WTC11 (cell line): Measurements from ENCODE around the gene PFKFB3. TPM values are rescaled to one million over a fixed set of nuclear protein-coding genes. Genes with fewer than 3 reads are reported as not detected.

Source experiments
- ATAC-seq: fragments of 200-7000 bp; cut with Tn5 transposase; 2 replicates; pipeline ENCODE4 v1.10.0; 2021; ENCODE audit warnings: mild to moderate bottlenecking, moderate library complexity
- CTCF ChIA-PET: fragments of 300-600 bp; sonication (Branson Sonifier 250); formaldehyde crosslinking; loops from one replicate; lab custom pipeline; 2021; ENCODE audit warnings: antibody characterized with exemption; lab: Charles Lee
- POLR2A ChIA-PET: fragments of 350-600 bp; sonication (Branson Sonifier 250); formaldehyde crosslinking; loops from one replicate; lab custom pipeline; 2021; ENCODE audit warnings: antibody characterized with exemption; lab: Charles Lee
- DNase-seq: peaks from one replicate; pipeline ENCODE4 v3.0.0; 2021; ENCODE audit warnings: low spot score
- H3K27ac Mint-ChIP-seq: 2 replicates; pipeline ENCODE4 v1.8.0; 2021; ENCODE audit warnings: mixed read lengths
- H3K27me3 Mint-ChIP-seq: 2 replicates; pipeline ENCODE4 v1.8.0; 2021; ENCODE audit warnings: low read depth, mild to moderate bottlenecking, moderate library complexity, mixed read lengths
- H3K36me3 Mint-ChIP-seq: 2 replicates; pipeline ENCODE4 v1.8.0; 2021; ENCODE audit warnings: mixed read lengths
- H3K4me1 Mint-ChIP-seq: 2 replicates; pipeline ENCODE4 v1.8.0; 2022; ENCODE audit warnings: mixed read lengths
- H3K4me3 Mint-ChIP-seq: 2 replicates; pipeline ENCODE4 v1.8.0; 2021; ENCODE audit warnings: mild to moderate bottlenecking, moderate library complexity, mixed read lengths
- H3K9me3 Mint-ChIP-seq: 2 replicates; pipeline ENCODE4 v1.8.0; 2021; ENCODE audit warnings: mixed read lengths
- CREB1 ChIP-seq: sonication (generic); formaldehyde crosslinking; IDR thresholded peaks from 2 replicates; pipeline ENCODE4 v1.8.0; 2023; ENCODE audit warnings: mild to moderate bottlenecking, missing genetic modification reagents
- ESRRA ChIP-seq: sonication (generic); formaldehyde crosslinking; IDR thresholded peaks from 2 replicates; pipeline ENCODE4 v1.8.1; 2022; ENCODE audit warnings: mild to moderate bottlenecking, missing genetic modification reagents, borderline replicate concordance
- FOXP1 ChIP-seq: sonication (generic); formaldehyde crosslinking; IDR thresholded peaks from 2 replicates; pipeline ENCODE4 v1.8.0; 2022; ENCODE audit warnings: missing genetic modification reagents, mild to moderate bottlenecking, moderate library complexity, borderline replicate concordance
- HMGA2 ChIP-seq: fragments of 250-450 bp; sonication (Bioruptor Pico); IDR thresholded peaks from 2 replicates; pipeline ENCODE4 v1.4.0; 2021; ENCODE audit warnings: mild to moderate bottlenecking, moderate library complexity
- KAT7 ChIP-seq: sonication (generic); formaldehyde crosslinking; IDR thresholded peaks from 2 replicates; pipeline ENCODE4 v1.8.1; 2023; ENCODE audit warnings: missing genetic modification reagents, mild to moderate bottlenecking, borderline replicate concordance
- NFE2L1 ChIP-seq: sonication (generic); formaldehyde crosslinking; IDR thresholded peaks from 2 replicates; pipeline ENCODE4 v1.8.1; 2023; ENCODE audit warnings: missing genetic modification reagents
- total RNA-seq: library from RNA; stranded (reverse); gene quantifications from 3 replicates; pipeline ENCODE4 v1.2.3, GENCODE V29; 2021
- TF ChIP-seq, protein P1 (sequence below): sonication (generic); formaldehyde crosslinking; IDR thresholded peaks from 2 replicates; pipeline ENCODE4 v1.8.1; 2023; ENCODE audit warnings: mild to moderate bottlenecking, missing genetic modification reagents, moderate library complexity
- TF ChIP-seq, protein P2 (sequence below): fragments of 200-600 bp; IDR thresholded peaks from 2 replicates; pipeline ENCODE4 v1.8.0; 2022; ENCODE audit warnings: antibody characterized with exemption
- TF ChIP-seq, protein P3 (sequence below): sonication (generic); formaldehyde crosslinking; IDR thresholded peaks from 2 replicates; pipeline ENCODE4 v1.8.1; 2023; ENCODE audit warnings: mild to moderate bottlenecking, missing genetic modification reagents, borderline replicate concordance
- TF ChIP-seq, protein P4 (sequence below): sonication (generic); formaldehyde crosslinking; IDR thresholded peaks from 2 replicates; pipeline ENCODE4 v1.8.0; 2022; ENCODE audit warnings: missing genetic modification reagents
- TF ChIP-seq, protein P5 (sequence below): sonication (generic); formaldehyde crosslinking; IDR thresholded peaks from 2 replicates; pipeline ENCODE4 v1.8.0; 2023; ENCODE audit warnings: missing genetic modification reagents, mild to moderate bottlenecking, borderline replicate concordance

Gene PFKFB3
- total RNA-seq, 1 experiment from 2014 or later = 30.6 TPM

DNA sequence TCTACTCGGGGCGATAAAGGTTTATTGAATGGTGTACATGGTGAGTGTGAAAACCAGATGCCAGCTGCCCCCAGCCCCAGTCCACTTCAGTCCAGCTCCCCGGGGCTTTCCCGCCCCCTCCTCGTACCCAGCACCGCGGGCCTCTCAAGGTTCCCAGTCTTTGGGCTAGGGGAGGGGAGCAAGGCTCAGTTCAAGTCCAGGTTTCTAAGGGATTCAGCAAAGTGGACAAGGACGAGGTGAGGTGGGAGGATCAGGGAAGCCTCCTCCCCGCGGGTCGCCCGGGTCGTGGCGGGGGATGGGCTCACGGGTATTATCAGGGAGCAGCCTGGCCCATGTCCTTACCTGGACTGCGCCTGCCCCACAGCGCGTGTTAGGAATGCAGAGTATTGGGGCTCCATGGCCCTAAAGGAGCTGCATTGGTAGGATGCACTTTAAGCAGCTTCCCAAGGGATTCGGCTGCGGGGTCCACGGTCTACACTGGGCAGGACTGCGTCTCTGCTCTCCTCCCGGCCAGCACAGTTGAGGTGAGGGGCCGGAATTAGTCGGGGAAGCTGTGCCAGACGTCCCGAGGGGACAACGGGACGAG is 541 bp upstream of the PFKFB3 start:
- ChIA-PET CTCF (interaction anchor here (0.6 to 4.6 kb wide), 51 partner anchors 8 to 379 kb away, joined by 3 to 160 read pairs (median 4); partner anchors contain the start of genes ANKRD16 and FBH1), POLR2A (interaction anchor here (0.6 to 1.8 kb wide), 21 partner anchors 8 to 312 kb away, joined by 3 to 33 read pairs (median 4); partner anchors contain the start of genes ANKRD16 and FBH1)
- no peak overlapping the region for H3K27ac Mint-ChIP-seq
- ATAC-seq (peak; percentile 15), DNase-seq (peak; percentile 51)
- H3K36me3 Mint-ChIP-seq = peaks cover 4% of the 10 kb centered on the region
- H3K4me3 Mint-ChIP-seq = peak overlapping the region; percentile 83
- H3K4me1 Mint-ChIP-seq = peaks cover 19% of the 10 kb centered on the region
- peaks cover 54% of the 10 kb centered on the region for H3K27me3 Mint-ChIP-seq
- no peaks in the 10 kb centered on the region for H3K9me3 Mint-ChIP-seq
- TF ChIP-seq, protein P1, sequence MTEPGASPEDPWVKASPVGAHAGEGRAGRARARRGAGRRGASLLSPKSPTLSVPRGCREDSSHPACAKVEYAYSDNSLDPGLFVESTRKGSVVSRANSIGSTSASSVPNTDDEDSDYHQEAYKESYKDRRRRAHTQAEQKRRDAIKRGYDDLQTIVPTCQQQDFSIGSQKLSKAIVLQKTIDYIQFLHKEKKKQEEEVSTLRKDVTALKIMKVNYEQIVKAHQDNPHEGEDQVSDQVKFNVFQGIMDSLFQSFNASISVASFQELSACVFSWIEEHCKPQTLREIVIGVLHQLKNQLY (CRISPR knock-in tag) = 0 out of 2 replicates have a peak, but pooled peaks have one; percentile 8
- no peak for TF ChIP-seq HMGA2 (CRISPR knock-in tag)

DNA sequence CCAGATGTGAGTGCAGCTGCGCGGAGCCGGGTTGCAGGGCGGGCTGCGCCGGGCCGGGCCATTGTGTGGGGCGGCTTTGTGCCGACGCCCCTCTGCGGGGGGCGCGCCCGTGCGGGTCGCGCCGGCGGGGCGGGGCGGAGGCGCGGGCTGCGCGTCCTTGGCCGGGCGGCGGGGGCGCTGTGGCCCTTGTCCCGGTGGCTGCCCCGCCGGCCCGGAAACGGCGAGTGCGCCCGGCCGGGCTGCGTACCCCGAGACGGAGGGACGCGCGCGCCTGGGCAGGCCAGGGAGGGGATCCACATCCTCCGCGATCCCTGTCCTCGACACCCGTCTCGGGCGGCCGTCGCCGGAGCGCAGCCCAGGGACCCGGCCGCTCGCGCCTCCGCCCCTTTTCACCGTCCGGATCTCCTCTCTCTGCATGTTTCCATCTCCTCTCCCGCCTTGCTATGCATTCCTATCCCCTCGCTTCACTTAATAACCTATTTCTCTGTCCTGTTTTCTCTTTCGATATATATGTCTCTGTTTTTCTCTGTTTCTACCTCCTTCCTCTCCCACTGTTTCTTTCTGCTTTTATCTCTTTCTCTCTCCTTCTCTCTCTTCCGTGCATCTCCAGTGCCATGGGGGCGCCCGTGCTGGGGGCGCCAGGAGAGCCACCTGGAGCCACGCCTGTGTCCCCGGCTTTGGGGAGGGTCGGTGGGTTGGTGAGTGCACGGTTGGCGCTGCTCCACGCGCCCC is 765 bp downstream of the PFKFB3 start:
- Mint-ChIP-seq H3K27me3 (peaks cover 46% of the 10 kb centered on the region), H3K9me3 (no peaks in the 10 kb centered on the region), H3K4me3 (peak overlapping the region; percentile 97), H3K27ac (peak overlapping the region; percentile 94), H3K4me1 (peaks cover 24% of the 10 kb centered on the region), H3K36me3 (peaks cover 11% of the 10 kb centered on the region)
- ChIA-PET CTCF (interaction anchor here (0.8 to 4.6 kb wide), 28 partner anchors 14 to 327 kb away, joined by 3 to 160 read pairs (median 4); no protein-coding TSS in a partner anchor), POLR2A (interaction anchor here (0.6 to 1.8 kb wide), 13 partner anchors 14 to 346 kb away, joined by 3 to 33 read pairs (median 5); partner anchors contain the start of genes ANKRD16 and FBH1)
- DNase-seq = peak; percentile 72
- no peak for TF ChIP-seq ESRRA (CRISPR knock-in tag)
- TF ChIP-seq KAT7 (CRISPR knock-in tag) = peak; percentile 89; the same call in 1 of the 2 replicates
- TF ChIP-seq, protein P2, sequence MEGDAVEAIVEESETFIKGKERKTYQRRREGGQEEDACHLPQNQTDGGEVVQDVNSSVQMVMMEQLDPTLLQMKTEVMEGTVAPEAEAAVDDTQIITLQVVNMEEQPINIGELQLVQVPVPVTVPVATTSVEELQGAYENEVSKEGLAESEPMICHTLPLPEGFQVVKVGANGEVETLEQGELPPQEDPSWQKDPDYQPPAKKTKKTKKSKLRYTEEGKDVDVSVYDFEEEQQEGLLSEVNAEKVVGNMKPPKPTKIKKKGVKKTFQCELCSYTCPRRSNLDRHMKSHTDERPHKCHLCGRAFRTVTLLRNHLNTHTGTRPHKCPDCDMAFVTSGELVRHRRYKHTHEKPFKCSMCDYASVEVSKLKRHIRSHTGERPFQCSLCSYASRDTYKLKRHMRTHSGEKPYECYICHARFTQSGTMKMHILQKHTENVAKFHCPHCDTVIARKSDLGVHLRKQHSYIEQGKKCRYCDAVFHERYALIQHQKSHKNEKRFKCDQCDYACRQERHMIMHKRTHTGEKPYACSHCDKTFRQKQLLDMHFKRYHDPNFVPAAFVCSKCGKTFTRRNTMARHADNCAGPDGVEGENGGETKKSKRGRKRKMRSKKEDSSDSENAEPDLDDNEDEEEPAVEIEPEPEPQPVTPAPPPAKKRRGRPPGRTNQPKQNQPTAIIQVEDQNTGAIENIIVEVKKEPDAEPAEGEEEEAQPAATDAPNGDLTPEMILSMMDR = peak; percentile 26; the same call in 1 of the 2 replicates
- TF ChIP-seq, protein P3, sequence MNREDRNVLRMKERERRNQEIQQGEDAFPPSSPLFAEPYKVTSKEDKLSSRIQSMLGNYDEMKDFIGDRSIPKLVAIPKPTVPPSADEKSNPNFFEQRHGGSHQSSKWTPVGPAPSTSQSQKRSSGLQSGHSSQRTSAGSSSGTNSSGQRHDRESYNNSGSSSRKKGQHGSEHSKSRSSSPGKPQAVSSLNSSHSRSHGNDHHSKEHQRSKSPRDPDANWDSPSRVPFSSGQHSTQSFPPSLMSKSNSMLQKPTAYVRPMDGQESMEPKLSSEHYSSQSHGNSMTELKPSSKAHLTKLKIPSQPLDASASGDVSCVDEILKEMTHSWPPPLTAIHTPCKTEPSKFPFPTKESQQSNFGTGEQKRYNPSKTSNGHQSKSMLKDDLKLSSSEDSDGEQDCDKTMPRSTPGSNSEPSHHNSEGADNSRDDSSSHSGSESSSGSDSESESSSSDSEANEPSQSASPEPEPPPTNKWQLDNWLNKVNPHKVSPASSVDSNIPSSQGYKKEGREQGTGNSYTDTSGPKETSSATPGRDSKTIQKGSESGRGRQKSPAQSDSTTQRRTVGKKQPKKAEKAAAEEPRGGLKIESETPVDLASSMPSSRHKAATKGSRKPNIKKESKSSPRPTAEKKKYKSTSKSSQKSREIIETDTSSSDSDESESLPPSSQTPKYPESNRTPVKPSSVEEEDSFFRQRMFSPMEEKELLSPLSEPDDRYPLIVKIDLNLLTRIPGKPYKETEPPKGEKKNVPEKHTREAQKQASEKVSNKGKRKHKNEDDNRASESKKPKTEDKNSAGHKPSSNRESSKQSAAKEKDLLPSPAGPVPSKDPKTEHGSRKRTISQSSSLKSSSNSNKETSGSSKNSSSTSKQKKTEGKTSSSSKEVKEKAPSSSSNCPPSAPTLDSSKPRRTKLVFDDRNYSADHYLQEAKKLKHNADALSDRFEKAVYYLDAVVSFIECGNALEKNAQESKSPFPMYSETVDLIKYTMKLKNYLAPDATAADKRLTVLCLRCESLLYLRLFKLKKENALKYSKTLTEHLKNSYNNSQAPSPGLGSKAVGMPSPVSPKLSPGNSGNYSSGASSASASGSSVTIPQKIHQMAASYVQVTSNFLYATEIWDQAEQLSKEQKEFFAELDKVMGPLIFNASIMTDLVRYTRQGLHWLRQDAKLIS = no peak
- TF ChIP-seq, protein P4, sequence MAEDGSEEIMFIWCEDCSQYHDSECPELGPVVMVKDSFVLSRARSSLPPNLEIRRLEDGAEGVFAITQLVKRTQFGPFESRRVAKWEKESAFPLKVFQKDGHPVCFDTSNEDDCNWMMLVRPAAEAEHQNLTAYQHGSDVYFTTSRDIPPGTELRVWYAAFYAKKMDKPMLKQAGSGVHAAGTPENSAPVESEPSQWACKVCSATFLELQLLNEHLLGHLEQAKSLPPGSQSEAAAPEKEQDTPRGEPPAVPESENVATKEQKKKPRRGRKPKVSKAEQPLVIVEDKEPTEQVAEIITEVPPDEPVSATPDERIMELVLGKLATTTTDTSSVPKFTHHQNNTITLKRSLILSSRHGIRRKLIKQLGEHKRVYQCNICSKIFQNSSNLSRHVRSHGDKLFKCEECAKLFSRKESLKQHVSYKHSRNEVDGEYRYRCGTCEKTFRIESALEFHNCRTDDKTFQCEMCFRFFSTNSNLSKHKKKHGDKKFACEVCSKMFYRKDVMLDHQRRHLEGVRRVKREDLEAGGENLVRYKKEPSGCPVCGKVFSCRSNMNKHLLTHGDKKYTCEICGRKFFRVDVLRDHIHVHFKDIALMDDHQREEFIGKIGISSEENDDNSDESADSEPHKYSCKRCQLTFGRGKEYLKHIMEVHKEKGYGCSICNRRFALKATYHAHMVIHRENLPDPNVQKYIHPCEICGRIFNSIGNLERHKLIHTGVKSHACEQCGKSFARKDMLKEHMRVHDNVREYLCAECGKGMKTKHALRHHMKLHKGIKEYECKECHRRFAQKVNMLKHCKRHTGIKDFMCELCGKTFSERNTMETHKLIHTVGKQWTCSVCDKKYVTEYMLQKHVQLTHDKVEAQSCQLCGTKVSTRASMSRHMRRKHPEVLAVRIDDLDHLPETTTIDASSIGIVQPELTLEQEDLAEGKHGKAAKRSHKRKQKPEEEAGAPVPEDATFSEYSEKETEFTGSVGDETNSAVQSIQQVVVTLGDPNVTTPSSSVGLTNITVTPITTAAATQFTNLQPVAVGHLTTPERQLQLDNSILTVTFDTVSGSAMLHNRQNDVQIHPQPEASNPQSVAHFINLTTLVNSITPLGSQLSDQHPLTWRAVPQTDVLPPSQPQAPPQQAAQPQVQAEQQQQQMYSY = no peak
- ATAC-seq = peak; percentile 29

DNA sequence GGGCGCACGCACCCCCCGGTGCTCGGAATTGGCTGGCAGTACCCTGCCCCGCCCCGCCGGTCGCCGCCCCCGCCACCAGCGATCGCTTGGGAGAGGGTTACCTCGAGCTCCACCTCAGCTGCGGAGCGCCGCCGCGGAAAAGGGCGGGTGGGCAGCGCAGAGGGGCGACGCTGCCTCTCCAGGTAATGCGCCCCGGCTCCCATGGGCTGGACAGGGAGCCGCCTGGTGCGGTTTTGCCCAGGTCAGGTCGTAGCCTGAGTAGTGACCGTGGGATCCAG is 1.3 kb downstream of the PFKFB3 start:
- Mint-ChIP-seq H3K4me3 (peak overlapping the region; percentile 97), H3K4me1 (peaks cover 28% of the 10 kb centered on the region)

More for the DNA sequence above, 1.3 kb downstream of the PFKFB3 start:
- TF ChIP-seq FOXP1 (CRISPR knock-in tag) = peak; percentile 48; the same call in 1 of the 2 replicates
- TF ChIP-seq, protein P2 = no peak
- no peak for TF ChIP-seq CREB1 (CRISPR knock-in tag)
- TF ChIP-seq NFE2L1 (CRISPR knock-in tag) = no peak
- TF ChIP-seq, protein P5, sequence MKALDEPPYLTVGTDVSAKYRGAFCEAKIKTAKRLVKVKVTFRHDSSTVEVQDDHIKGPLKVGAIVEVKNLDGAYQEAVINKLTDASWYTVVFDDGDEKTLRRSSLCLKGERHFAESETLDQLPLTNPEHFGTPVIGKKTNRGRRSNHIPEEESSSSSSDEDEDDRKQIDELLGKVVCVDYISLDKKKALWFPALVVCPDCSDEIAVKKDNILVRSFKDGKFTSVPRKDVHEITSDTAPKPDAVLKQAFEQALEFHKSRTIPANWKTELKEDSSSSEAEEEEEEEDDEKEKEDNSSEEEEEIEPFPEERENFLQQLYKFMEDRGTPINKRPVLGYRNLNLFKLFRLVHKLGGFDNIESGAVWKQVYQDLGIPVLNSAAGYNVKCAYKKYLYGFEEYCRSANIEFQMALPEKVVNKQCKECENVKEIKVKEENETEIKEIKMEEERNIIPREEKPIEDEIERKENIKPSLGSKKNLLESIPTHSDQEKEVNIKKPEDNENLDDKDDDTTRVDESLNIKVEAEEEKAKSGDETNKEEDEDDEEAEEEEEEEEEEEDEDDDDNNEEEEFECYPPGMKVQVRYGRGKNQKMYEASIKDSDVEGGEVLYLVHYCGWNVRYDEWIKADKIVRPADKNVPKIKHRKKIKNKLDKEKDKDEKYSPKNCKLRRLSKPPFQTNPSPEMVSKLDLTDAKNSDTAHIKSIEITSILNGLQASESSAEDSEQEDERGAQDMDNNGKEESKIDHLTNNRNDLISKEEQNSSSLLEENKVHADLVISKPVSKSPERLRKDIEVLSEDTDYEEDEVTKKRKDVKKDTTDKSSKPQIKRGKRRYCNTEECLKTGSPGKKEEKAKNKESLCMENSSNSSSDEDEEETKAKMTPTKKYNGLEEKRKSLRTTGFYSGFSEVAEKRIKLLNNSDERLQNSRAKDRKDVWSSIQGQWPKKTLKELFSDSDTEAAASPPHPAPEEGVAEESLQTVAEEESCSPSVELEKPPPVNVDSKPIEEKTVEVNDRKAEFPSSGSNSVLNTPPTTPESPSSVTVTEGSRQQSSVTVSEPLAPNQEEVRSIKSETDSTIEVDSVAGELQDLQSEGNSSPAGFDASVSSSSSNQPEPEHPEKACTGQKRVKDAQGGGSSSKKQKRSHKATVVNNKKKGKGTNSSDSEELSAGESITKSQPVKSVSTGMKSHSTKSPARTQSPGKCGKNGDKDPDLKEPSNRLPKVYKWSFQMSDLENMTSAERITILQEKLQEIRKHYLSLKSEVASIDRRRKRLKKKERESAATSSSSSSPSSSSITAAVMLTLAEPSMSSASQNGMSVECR = no peak
- TF ChIP-seq, all 79 proteins: peak for 1
- no peaks in the 10 kb centered on the region for H3K9me3 Mint-ChIP-seq
- ChIA-PET CTCF (interaction anchor here (0.8 to 1.9 kb wide), 5 partner anchors 19 to 228 kb away, joined by 3 to 22 read pairs (median 4); no protein-coding TSS in a partner anchor), POLR2A (no interaction called here)
- ATAC-seq = peak; percentile 4; the same call in 1 of the 2 replicates
- H3K27me3 Mint-ChIP-seq = peaks cover 41% of the 10 kb centered on the region
- no peak overlapping the region for H3K27ac Mint-ChIP-seq
- DNase-seq = peak; percentile 54
- H3K36me3 Mint-ChIP-seq = peaks cover 11% of the 10 kb centered on the region
